GM12878 (cell line): Measurements from ENCODE around the gene ESR1. TPM values are rescaled to one million over a fixed set of nuclear protein-coding genes. Genes with fewer than 3 reads are reported as not detected.

Source experiments
- ATAC-seq: fragments of 200-7000 bp; cut with Tn5 transposase; 3 replicates; pipeline ENCODE4 v1.9.1; 2020; ENCODE audit warnings: mild to moderate bottlenecking, moderate library complexity
- BruUV-seq: library from RNA; stranded (reverse); fragments of 400-500 nt; replicated peaks from 2 replicates; lab custom pipeline; 2021; lab: Mats Ljungman, UMichigan
- CTCF ChIA-PET: fragments of 300-600 bp; sonication (Branson Sonifier 250); formaldehyde crosslinking; extraction: SDS; loops from one replicate; lab custom pipeline; 2021; ENCODE audit warnings: inconsistent platforms; lab: Yijun Ruan, JAX
- POLR2A ChIA-PET: fragments of 350-600 bp; formaldehyde crosslinking; extraction: SDS; loops from one replicate; lab custom pipeline; 2021; ENCODE audit warnings: inconsistent platforms; lab: Charles Lee
- RAD21 ChIA-PET: fragments of 300-600 bp; sonication (Branson Sonifier 250); formaldehyde crosslinking; loops from one replicate; lab custom pipeline; 2023; ENCODE audit warnings: antibody characterized with exemption; ENCODE audit not compliant: unreplicated experiment; lab: Charles Lee
- SMC1A ChIA-PET: fragments of 300-600 bp; sonication (Branson Sonifier 250); formaldehyde crosslinking; loops from one replicate; lab custom pipeline; 2023; ENCODE audit not compliant: unreplicated experiment, uncharacterized antibody; lab: Charles Lee
- DNase-seq: peaks from one replicate; pipeline ENCODE4 v3.0.0-alpha.2; 2011; ENCODE audit warnings: low read depth, low spot score
- FAIRE-seq: peaks from 3 replicates; lab custom pipeline; 2011; peaks lifted over from hg19 to GRCh38; lab: Jason Lieb, UNC
- H2AFZ ChIP-seq: 2 replicates; pipeline ENCODE4 v1.6.0; 2011; ENCODE audit warnings: low read depth, low read length, control low read depth; ENCODE audit not compliant: control insufficient read depth
- H3K27ac ChIP-seq: 2 replicates; pipeline ENCODE4 v1.5.1; 2011; ENCODE audit warnings: control low read depth; ENCODE audit not compliant: control insufficient read depth, insufficient read depth
- H3K27me3 ChIP-seq, 2 experiments: replicated peaks in 1 of 2; 2 replicates each; pipeline versions ENCODE4 v1.6.0 to v1.6.1; 2011; ENCODE audit warnings: low read length in 1 of 2; ENCODE audit not compliant: control insufficient read depth in 2 of 2, insufficient read depth in 2 of 2
- H3K36me3 ChIP-seq, 2 experiments: 2 replicates each; pipeline ENCODE4 v1.5.1; 2011; ENCODE audit warnings: low read length in 1 of 2; ENCODE audit not compliant: control insufficient read depth in 2 of 2, insufficient read depth in 2 of 2
- H3K4me1 ChIP-seq: 2 replicates; pipeline ENCODE4 v1.6.1; 2011; ENCODE audit warnings: mild to moderate bottlenecking, low read length, moderate library complexity, mixed read lengths; ENCODE audit not compliant: control insufficient read depth, insufficient read depth
- H3K4me2 ChIP-seq: 2 replicates; pipeline ENCODE4 v1.6.0; 2011; ENCODE audit warnings: control low read depth; ENCODE audit not compliant: control insufficient read depth, insufficient read depth
- H3K4me3 ChIP-seq: fragments of 200-600 bp; sonication (generic); 2 replicates; pipeline ENCODE4 v1.5.1; 2016
- H3K79me2 ChIP-seq: 2 replicates; pipeline ENCODE4 v1.6.0; 2011; ENCODE audit warnings: low read length; ENCODE audit not compliant: control insufficient read depth, insufficient read depth
- H3K9ac ChIP-seq: 2 replicates; pipeline ENCODE4 v1.8.0; 2011; ENCODE audit warnings: low read length, control low read depth, mixed read lengths; ENCODE audit not compliant: control insufficient read depth, insufficient read depth
- H3K9me3 ChIP-seq: replicated peaks from 3 replicates; pipeline ENCODE4 v1.5.1; 2011; ENCODE audit warnings: mild to moderate bottlenecking, low read length; ENCODE audit not compliant: control insufficient read depth, insufficient read depth
- H4K20me1 ChIP-seq: 2 replicates; pipeline ENCODE4 v1.6.0; 2011; ENCODE audit not compliant: control insufficient read depth, insufficient read depth
- BHLHE40 ChIP-seq, 2 experiments: fragments of 450-650 bp in 1 of 2; IDR thresholded peaks; 2 replicates each; pipeline ENCODE4 v1.6.1; 2011 to 2017; ENCODE audit warnings: low read depth in 2 of 2, borderline replicate concordance in 1 of 2, improper control_type of control experiment in 1 of 2, low read length in 1 of 2, mild to moderate bottlenecking in 1 of 2
- E4F1 ChIP-seq: fragments of 450-650 bp; IDR thresholded peaks from 2 replicates; pipeline ENCODE4 v1.6.1; 2018; ENCODE audit warnings: borderline replicate concordance, mild to moderate bottlenecking; ENCODE audit not compliant: partially characterized antibody
- EGR1 ChIP-seq, 2 experiments: IDR thresholded peaks; 1 replicate in 1 of 2; 2 replicates in 1 of 2; pipeline ENCODE4 v1.6.1; 2011 to 2012; ENCODE audit warnings: low read depth in 2 of 2, low read length in 2 of 2, borderline replicate concordance in 1 of 2, mild to moderate bottlenecking in 1 of 2, moderate library complexity in 1 of 2
- FOXM1 ChIP-seq: IDR thresholded peaks from 2 replicates; pipeline ENCODE4 v1.6.1; 2012; ENCODE audit warnings: low read depth, mild to moderate bottlenecking, inconsistent platforms, low read length, moderate library complexity
- IKZF1 ChIP-seq: fragments of 450-650 bp; conservative IDR thresholded peaks from 2 replicates; pipeline ENCODE4 v1.6.1; 2017; ENCODE audit warnings: antibody characterized with exemption, mild to moderate bottlenecking
- JUNB ChIP-seq: IDR thresholded peaks from 2 replicates; pipeline ENCODE4 v1.6.1; 2016; ENCODE audit warnings: antibody characterized with exemption, mild to moderate bottlenecking
- MEF2A ChIP-seq: IDR thresholded peaks from 2 replicates; pipeline ENCODE4 v1.6.1; 2011; ENCODE audit warnings: low read depth, mild to moderate bottlenecking, low read length, moderate library complexity; ENCODE audit not compliant: insufficient read depth
- MLLT1 ChIP-seq: fragments of 450-650 bp; IDR thresholded peaks from 2 replicates; pipeline ENCODE4 v1.6.1; 2016; ENCODE audit warnings: mild to moderate bottlenecking
- MXI1 ChIP-seq: fragments of 150-350 bp; IDR thresholded peaks from 2 replicates; pipeline ENCODE4 v1.6.1; 2011; ENCODE audit warnings: low read depth, mild to moderate bottlenecking, inconsistent platforms, low read length, improper control_type of control experiment
- MYC ChIP-seq: IDR thresholded peaks from 2 replicates; pipeline ENCODE4 v1.6.1; 2011; ENCODE audit warnings: mild to moderate bottlenecking, low read length, moderate library complexity, inconsistent platforms; ENCODE audit not compliant: insufficient read depth, insufficient replicate concordance, insufficient read length, severe bottlenecking
- NFYA ChIP-seq: IDR thresholded peaks from 2 replicates; pipeline ENCODE4 v1.6.1; 2011; ENCODE audit warnings: low read depth, mild to moderate bottlenecking, low read length, improper control_type of control experiment, borderline replicate concordance
- RAD51 ChIP-seq: fragments of 450-650 bp; IDR thresholded peaks from 2 replicates; pipeline ENCODE4 v1.6.1; 2016; ENCODE audit warnings: moderate library complexity, mild to moderate bottlenecking, inconsistent platforms
- STAT3 ChIP-seq: IDR thresholded peaks from 2 replicates; pipeline ENCODE4 v1.6.1; 2011; ENCODE audit warnings: low read depth, low read length, improper control_type of control experiment
- USF2 ChIP-seq: IDR thresholded peaks from 2 replicates; pipeline ENCODE4 v1.6.1; 2011; ENCODE audit warnings: low read depth, low read length, improper control_type of control experiment, borderline replicate concordance
- ZNF24 ChIP-seq: fragments of 450-650 bp; IDR thresholded peaks from 2 replicates; pipeline ENCODE4 v1.6.1; 2017; ENCODE audit warnings: antibody characterized with exemption, mild to moderate bottlenecking
- ZNF384 ChIP-seq: IDR thresholded peaks from 2 replicates; pipeline ENCODE4 v1.6.1; 2012; ENCODE audit warnings: low read depth, mild to moderate bottlenecking, low read length, improper control_type of control experiment, borderline replicate concordance
- WGBS: methylation state at CpG from one replicate; pipeline ENCODE4 v1.1.6; 2016; ENCODE audit warnings: low lambda C conversion rate; ENCODE audit not compliant: insufficient replicate concordance, insufficient coverage; ENCODE audit errors: missing lambda C conversion rate; 5-methylcytosine and 5-hydroxymethylcytosine counted together
- in situ Hi-C: fragments of 300-500 bp; cut with MboI; formaldehyde crosslinking; loops from 9 replicates; pipeline ENCODE4 v1.14.3; 2018; ENCODE audit warnings: mixed read lengths
- intact Hi-C: fragments of 100-400 bp; cut with micrococcal nuclease; formaldehyde crosslinking; loops from one replicate; pipeline ENCODE4 v1.14.2; 2022; ENCODE audit not compliant: unreplicated experiment
- polyA plus RNA-seq, 11 experiments: library from polyadenylated mRNA; depleted of rRNA in 4 of 11; unstranded in 6 of 11; stranded (reverse) in 5 of 11; fragments of >200 nt; fragmentation: Nextera tagmentation in 4 of 11; fragmentation: Illumina TruSeq in 1 of 11; extraction: Ambion mirVana in 4 of 11; extraction: Trizol in 1 of 11; gene quantifications; 1 replicate in 1 of 11; 2 replicates in 10 of 11; pipeline versions ENCODE4 v1.2.1 to v1.2.3, GENCODE V29; 2011 to 2016; ENCODE audit warnings: inconsistent platforms in 2 of 11, missing spikeins in 2 of 11, low read depth in 1 of 11
- total RNA-seq, 4 experiments: library from RNA; depleted of rRNA in 3 of 4; stranded (reverse); fragments of >200 nt in 3 of 4; fragmentation: Illumina TruSeq in 1 of 4; extraction: Trizol in 1 of 4; gene quantifications; 2 replicates each; pipeline versions ENCODE4 v1.2.1 to v1.2.3, GENCODE V29; 2013 to 2021

ESR1 gene
- total and polyA plus RNA-seq, 10 of the 15 experiments (the other 5 are each of a cell fraction or from before 2014, with no cell fraction given): 0.03 to 0.51 (median 0.21) TPM; not detected in 4

GRCh38 chr6:151808371-151809241 is 1.1 kb downstream of the ESR1 start:
- ChIA-PET SMC1A (no interaction called here), RAD21 (no interaction called here), POLR2A (no interaction called here), CTCF (interaction anchor here (1.0 to 1.1 kb wide), 2 partner anchors 43 to 114 kb away, joined by 3 read pairs; no protein-coding TSS in a partner anchor)
- BruUV-seq: no TSS peak
- H3K36me3 ChIP-seq: no peaks in the 10 kb centered on the region
- no peak overlapping the region for H2AFZ ChIP-seq
- H3K4me3 ChIP-seq: no peak overlapping the region
- TF ChIP-seq BHLHE40 (IDR thresholded peaks at IDR 0.05; ENCODE audit: borderline replicate concordance in 1 of 2, low read depth in 2 of 2, low read length in 1 of 2) (no peak), JUNB (no peak), EGR1 (IDR thresholded peaks at IDR 0.05; ENCODE audit: borderline replicate concordance in 1 of 2, low read depth in 2 of 2, low read length in 2 of 2) (no peak), USF2 (no peak), ZNF384 (no peak), NFYA (no peak), STAT3 (no peak), ZNF24 (no peak), MLLT1 (no peak), MEF2A (no peak), MYC (no peak), MXI1 (no peak), IKZF1 (no peak), E4F1 (no peak), RAD51 (no peak), FOXM1 (no peak)
- no peaks in the 10 kb centered on the region for H3K79me2 ChIP-seq
- FAIRE-seq (no peak), DNase-seq (no peak), ATAC-seq (peak; percentile 22)
- no peaks in the 10 kb centered on the region for H3K9me3 ChIP-seq
- no peak overlapping the region for H3K4me2 ChIP-seq
- intact Hi-C loops (no loop called here), in situ Hi-C loops (no loop called here)
- no peak overlapping the region for H3K9ac ChIP-seq
- no peak overlapping the region for H3K27ac ChIP-seq
- no peaks in the 10 kb centered on the region for H4K20me1 ChIP-seq
- no peaks in the 10 kb centered on the region for H3K4me1 ChIP-seq
- peaks cover 11 to 16% of the 10 kb centered on the region in 2 experiments for H3K27me3 ChIP-seq
- WGBS: 17% methylated on average over 29 of the region's 60 CpGs
